Amniotic stem cell (primary cell): ENCODE measurements around the gene MAN1B1.
"Not testable (repeated sequence)": the region's sequence is repeated elsewhere in the genome, so short reads cannot be mapped to it uniquely, and the experiment has no call there.

Experiments
- DNase-seq: peaks from one replicate; lab custom pipeline; 2025; lab: John Stamatoyannopoulos, UW

MAN1B1 gene

GRCh38 chr9:137110147-137110910 lies 23.5 kb downstream of the MAN1B1 start:
- no peak for DNase-seq

DNA sequence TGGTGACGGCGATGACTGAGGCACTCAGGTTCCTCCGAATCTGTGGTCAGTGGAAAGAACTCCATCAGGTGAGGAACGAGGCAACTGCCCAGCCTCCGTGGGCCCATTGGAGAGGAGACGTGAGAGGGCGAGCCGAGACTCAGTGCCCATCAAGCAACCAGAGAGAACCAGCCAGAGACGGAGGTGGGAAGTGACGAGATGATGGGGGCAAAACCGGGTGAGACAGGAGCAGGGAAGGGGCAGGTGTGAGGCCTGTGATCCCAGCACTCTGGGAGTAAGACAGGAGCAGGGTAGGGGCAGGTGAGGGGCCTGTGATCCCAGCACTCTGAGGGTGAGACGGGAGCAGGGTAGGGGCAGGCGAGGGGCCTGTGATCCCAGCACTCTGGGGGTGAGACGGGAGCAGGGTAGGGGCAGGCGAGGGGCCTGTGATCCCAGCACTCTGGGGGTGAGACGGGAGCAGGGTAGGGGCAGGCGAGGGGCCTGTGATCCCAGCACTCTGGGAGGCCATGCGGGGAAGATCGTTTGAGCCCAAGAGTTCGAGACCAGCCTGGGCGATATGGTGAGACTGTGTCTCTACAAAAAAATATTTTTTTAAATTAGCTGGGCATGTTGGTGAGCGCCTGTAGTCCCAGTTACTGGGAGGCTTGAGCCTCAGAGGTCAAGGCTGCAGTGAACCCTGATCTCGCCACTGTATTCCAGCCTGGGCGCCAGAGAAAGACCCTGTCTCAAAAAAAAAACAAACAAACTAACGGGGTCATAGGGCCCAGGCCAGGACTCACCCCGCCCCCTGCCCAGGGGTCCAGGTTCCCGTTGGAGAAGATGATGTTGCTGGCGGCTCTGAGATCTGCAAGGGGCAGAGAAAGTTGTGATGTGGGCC lies 24.4 kb downstream of the MAN1B1 start:
- DNase-seq = no peak

GRCh38 chr9:137111788-137112563 lies 25.2 kb downstream of the MAN1B1 start:
- DNase-seq = no peak

DNA sequence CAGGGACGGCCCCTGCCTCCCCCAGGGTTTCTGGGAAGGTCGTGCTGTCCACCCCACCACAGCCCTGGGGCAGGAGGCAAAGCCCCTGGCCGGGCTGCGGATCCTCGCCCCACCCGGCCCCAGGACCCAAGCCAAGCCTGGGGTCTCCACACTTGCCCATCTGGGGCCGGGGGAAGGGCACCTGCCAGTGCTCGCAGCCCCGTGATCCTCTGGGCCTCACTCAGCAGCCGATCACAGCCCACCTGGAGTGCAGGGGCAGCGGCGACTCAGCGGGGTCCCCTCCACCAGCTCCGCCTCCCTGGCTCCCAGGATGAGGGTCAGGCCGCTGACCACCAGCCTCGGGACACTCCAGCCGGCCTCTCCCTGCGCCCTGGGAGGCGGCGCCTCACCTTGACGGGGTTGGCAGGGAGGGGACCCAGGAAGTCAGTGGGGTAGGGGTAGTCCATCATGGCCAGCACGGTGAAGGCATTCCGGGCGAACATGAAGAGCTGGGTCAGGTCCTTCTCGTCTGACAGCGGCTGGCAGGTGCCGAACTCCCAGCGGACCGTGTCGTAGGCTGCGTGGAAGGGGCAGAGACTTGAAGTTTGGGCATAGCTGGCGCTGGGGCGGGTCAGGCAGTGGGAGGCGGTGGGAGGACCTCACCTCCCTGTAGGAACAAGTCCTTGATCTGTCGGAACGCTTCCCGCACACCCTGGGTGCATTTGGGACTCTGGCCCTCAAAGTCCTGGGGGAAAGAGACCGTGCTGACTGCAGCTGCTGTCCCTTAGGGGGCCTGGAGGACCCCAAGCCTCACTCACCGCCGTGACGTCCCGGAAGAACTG lies 26.0 kb downstream of the MAN1B1 start:
- no peak for DNase-seq

GRCh38 chr9:137113385-137114159 lies 26.8 kb downstream of the MAN1B1 start:
- no peak for DNase-seq

GRCh38 chr9:137114220-137114612 lies 27.4 kb downstream of the MAN1B1 start:
- DNase-seq = no peak

DNA sequence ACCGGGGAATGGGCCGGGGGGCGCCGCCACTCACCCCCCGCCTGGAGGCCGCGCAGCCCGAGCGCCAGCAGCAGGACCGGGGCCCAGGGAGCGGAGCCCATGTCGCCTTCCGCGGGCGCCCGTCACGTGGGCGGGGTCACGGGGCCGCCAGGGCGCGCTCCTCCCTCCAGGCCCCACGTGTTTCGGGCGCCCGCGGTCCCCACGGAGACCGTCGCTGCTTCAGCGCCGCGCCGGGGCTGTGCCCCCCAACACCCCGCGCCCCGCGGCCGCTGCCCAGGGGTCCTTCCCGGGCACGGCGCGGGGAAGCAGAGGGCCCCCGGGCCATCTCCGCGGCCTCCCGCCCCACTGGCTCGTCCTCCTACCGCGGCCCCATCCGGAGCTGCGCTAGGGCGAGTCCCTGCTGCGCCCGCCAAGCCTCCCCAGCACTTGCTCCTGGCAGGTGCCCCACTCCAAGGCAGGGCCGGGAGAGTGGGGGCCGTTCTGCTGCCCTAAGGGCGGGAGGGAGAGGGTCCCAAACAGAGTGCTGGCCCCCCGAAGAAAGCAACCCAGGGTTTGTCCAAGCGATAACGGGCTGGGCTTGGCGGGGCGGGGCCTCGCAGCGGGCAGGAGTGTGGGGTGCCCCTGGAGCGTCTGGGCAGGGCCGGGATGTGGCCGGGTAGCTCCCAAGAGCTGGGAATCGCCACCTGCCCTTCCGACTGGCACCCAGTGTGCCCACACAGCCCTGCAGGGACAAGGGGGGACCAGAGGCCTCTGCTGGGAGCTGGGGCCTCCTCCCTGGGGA lies 28.0 kb downstream of the MAN1B1 start, which contains the start of gene DPP7:
TSS of gene DPP7 (minus strand) at position 121 of the 781 bp plus-strand sequence. CDS start at position 101, 20 bp downstream.
- no peak for DNase-seq

DNA sequence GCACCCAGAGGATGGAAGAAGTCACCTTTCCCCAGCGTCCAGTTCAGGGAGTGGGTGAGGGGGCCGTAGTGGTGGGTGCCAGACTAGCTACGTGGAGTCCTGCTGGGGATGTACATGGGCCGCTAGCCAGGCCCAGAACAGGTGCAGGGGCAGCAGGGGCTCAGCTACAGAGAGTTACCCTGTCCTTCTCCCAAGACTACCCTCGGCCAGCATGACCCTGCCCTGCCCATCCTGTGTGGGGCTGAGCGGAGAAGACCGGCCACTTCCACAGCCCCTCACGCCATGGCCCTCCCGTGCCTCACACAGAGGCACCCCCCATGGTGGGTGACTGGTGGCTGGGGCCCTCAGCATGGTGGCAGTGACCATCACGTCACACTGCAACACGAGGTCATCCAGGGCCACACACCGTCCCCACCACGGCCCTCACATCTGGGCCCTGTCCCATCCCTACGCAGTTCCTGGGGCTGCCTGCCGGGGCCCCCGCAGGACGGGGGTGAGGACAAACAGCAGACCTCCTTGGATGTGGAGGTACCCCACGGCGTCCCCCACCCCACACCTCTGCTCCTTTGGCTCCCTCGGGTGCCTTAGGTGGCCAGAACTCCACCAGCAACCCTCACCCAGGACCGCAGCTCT lies 28.7 kb downstream of the MAN1B1 start:
- DNase-seq = no peak

DNA sequence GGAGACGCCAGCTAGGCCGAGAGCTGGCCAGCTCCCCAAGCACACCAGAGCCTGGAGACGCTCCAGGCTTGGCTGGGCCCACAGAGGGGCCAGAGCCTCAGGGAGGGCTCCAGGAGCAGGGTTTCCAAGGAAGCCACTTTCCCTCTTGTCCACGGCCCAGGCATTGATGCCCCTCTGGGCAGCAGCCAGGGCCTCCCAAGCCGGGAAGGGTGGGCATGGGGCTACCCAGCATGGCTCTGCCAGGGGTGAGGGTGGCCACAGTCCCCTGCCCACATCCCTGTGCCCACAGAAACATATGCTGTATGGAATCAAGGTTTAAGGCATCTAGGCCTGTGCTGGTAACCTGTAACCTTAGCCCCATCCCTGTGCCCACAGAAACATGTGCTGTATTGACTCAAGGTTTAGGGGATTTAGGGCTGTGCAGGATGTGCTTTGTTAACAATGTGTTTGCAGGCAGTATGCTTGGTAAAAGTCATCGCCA lies 29.3 kb downstream of the MAN1B1 start:
- no peak for DNase-seq

- no peak for DNase-seq
These were observed 29.9 kb downstream of the MAN1B1 start for GRCh38 chr9:137116728-137117127.

DNA sequence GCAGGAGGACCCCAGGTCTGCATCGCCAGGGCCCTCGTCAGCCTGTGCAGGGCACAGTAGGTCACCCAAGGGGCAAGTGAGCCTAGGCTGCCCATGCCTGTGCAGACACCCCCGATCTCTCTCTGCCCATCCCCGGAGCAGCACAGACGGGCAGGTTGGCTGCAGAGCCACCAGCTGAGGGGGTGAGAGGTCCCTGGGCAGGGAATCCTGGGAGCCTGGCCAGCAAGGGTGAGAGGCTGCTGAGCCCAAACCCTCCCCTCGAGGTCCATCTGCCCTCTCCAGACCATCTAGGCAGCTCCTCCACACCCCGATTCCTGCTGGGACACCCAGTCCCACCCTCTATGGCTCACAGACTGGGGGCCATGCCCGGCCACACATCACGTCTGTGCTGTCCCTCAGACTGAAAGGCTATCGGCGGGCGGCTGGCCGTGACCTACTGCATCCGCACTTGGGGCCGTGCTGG lies 30.5 kb downstream of the MAN1B1 start:
- DNase-seq = no peak

GRCh38 chr9:137118092-137118603 lies 31.4 kb downstream of the MAN1B1 start:
- DNase-seq = not testable (repeated sequence)

DNA sequence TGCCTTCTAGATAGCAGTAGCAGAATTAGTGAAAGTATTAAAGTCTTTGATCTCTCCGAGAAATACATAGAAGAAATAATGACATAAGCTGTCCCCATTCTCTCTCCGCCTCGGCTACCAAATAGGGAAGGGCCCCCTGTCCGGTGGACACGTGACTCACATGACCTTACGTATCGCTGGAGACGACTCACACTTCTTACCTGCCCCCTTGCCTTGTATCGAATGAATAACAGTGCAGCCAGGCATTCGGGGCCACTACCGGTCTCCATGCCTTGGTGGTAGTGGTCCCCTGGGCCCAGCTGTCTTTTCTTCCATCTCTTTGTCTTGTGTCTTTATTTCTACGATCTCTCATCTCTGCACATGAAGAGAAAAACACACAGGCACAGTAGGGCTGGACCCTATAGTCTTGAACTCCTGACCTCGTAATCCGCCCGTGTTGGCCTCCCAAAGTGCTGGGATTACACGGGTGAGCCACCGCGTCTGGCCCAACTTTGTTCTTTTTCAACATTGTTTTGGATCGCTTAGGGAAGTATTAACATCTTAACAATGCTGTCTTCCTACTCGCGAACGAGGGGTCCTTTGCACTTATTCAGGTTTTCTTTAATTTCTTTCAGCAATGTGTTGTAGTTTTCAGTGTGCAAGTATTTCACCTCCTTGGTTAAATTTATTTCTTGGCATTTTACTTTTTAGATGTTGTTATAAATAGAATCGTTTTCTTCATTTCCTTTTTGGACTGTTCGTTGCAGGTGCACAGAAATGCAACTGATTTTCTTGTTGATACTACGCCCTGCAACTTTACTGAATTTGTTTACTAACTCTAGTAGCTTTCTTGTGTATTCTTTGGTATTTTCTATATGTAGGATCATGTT lies 35.4 kb downstream of the MAN1B1 start:
- DNase-seq = not testable (repeated sequence)

DNA sequence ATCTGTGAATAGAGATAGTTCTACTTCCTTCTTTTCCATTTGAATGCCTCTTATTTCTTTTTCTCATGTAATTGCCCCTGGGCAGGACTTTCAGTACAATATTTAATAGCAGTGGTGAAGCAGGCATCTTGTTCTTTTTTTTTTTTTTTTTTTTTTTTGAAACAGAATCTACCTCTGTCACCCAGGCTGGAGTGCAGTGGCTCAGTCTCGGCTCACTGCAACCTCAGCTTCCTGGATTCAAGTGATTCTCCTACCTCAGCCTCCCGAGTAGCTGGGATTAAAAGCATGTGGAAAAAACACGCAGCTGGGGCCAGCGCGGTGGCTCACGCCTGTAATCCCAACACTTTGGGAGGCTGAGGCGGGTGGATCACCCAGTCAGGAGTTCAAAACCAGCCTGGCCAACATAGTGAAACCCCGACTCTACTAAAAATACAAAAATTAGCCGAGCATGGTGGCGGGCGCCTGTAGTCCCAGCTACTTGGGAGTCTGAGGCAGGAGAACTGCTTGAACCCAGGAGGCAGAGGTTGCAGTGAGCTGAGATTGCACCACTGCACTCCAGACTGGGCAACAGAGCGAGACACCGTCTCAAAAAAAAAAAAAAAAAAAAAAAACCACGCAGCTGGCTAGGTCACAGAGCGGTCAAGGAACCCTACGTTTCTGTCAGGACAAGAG lies 36.1 kb downstream of the MAN1B1 start:
- DNase-seq = not testable (repeated sequence)

DNA sequence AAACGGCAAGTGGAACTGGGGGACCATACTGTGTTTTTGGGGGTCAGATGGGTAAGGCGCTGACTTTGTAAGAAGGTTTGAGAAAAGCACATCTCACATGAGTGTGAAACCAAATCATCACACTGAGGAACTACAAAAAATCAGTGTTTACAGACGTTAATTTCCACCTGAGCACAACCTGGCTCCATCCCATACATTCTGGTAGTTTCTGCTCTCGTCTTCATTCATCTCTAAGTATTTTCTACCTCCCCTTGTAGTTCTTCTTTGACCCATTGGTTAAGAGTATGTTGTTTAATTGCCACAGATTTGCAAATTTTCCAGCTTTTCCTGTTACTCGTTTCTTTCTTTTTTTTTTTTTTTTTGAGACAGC lies 36.7 kb downstream of the MAN1B1 start:
- DNase-seq = no peak

DNA sequence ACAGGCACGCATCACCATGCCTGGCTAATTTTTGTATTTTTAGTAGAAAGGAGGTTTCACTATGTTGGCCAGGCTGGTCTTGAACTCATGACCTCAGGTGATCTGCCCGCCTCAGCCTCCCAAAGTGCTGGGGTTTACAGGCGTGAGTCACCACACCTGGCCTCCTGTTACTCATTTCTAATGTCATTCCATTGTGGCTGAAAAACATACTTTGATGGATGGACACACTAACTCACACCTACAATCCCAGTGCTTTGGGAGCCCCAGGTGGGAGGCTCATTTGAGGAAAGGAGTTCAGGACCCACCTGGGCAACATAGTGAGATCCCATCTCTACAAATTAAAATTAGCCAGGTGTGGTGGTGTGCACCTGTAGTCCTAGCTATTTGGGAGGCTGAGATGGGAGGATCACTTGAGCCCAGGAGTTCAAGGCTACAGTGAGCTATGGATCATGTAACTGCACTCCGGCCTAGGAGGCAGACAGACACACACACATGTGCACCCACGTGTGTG lies 37.2 kb downstream of the MAN1B1 start:
- DNase-seq = not testable (repeated sequence)

- DNase-seq = no peak
These were observed 40.0 kb downstream of the MAN1B1 start for GRCh38 chr9:137126786-137127185.
